ENCODE data around the gene NHERF2.

NHERF2 gene

DNA sequence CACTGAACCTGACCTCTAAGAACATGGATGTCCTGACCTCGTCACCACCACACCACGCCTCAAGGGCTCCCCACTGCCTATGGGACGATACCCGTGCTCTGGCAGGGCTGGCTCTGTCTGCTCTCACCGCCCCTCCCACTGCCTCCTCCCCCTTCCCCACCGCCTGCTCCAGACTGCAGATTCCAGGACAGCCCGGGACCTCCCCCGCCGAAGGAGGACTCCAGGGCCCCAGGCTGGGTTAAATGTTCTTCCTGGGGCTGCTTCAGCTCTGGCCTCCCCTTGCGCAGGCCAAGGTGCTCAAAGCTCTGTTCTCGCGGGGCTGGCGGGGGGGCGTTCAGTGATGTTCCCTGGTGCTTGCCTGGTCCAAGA is 4.0 kb upstream of the NHERF2 start:
- H3K4me3 ChIP-seq (ENCODE audit: control insufficient read depth, low read depth, low read length): peak overlapping the region; percentile 35
- TF ChIP-seq, protein P1, sequence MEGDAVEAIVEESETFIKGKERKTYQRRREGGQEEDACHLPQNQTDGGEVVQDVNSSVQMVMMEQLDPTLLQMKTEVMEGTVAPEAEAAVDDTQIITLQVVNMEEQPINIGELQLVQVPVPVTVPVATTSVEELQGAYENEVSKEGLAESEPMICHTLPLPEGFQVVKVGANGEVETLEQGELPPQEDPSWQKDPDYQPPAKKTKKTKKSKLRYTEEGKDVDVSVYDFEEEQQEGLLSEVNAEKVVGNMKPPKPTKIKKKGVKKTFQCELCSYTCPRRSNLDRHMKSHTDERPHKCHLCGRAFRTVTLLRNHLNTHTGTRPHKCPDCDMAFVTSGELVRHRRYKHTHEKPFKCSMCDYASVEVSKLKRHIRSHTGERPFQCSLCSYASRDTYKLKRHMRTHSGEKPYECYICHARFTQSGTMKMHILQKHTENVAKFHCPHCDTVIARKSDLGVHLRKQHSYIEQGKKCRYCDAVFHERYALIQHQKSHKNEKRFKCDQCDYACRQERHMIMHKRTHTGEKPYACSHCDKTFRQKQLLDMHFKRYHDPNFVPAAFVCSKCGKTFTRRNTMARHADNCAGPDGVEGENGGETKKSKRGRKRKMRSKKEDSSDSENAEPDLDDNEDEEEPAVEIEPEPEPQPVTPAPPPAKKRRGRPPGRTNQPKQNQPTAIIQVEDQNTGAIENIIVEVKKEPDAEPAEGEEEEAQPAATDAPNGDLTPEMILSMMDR (conservative IDR thresholded peaks at IDR 0.05; ENCODE audit: control insufficient read depth, insufficient read depth, low read depth, low read length): no peak
- DNase-seq (ENCODE audit: low read depth): peak; percentile 41

DNA sequence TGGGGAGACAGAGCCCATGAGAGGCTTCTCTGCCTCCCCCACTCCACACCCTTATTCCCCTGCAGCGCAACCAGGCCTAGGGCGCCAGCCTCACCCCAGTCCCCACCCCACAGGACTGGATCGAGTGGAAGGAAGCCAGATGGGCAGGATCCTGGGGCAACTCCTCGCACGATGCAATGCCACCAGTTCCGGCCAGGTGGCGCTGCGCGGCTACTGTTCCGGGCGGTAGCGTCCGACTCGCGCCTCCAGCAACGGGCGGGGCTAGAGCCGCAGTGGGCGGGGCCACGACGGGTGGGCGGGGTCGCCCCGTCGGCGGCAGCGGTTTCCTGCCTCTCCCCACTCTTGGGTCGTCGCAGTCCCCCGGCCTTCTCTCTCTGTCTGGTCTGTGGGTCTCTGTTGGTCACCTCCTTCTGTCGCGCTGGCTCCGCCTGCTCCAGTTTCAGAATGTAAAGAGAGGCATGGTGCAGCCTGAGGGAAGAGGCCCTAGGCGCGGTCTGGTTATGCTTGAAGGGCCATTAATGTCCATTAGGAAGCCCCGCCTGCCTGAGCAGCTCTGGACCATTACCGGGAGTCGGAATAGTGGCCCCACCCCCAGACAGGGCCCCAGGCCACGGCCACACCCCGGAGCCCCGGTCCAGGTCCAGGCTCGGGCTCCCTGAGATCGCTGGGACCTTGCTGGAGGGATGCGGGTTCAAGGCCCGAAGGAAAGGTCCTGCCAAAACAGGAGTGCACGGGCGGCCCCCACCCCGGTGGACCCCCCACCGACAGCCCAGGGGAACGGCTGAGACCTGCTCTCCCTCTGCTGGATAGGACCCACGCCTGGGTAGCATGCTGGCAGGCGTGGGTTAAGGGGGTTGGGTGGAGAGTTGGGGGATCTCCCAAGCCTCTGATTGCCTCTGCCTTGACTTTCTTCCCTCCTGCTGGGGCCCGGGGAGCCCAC is 3.3 kb upstream of the NHERF2 start:
- H3K4me3 ChIP-seq (ENCODE audit: control insufficient read depth, low read depth, low read length): peak overlapping the region; percentile 35
- DNase-seq (ENCODE audit: low read depth): peak; percentile 80
- TF ChIP-seq, protein P1 (conservative IDR thresholded peaks at IDR 0.05; ENCODE audit: control insufficient read depth, insufficient read depth, low read depth, low read length): peak; percentile 74

DNA sequence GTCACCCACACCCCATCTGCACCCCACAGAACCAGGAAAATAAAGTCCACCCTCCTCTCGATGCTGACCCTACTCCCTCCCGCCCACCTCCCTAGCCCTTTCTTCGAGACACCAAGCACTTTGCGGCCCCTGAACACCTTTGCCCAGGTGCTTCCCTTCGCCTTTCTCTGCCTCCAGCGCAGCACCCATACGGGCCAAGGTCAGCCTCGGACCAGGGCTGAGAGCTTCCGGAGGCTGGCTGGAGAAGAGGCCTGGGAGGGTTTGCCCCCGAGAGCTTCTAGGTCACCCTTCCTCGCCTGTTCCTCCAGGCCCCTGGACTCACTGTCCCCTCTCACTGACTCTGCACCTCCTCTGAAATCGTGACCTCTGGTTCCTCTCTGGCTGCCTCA is 2.7 kb upstream of the NHERF2 start:
- H3K4me3 ChIP-seq (ENCODE audit: control insufficient read depth, low read depth, low read length): no peak overlapping the region
- DNase-seq (ENCODE audit: low read depth): no peak
- TF ChIP-seq, protein P1 (conservative IDR thresholded peaks at IDR 0.05; ENCODE audit: control insufficient read depth, insufficient read depth, low read depth, low read length): no peak

DNA sequence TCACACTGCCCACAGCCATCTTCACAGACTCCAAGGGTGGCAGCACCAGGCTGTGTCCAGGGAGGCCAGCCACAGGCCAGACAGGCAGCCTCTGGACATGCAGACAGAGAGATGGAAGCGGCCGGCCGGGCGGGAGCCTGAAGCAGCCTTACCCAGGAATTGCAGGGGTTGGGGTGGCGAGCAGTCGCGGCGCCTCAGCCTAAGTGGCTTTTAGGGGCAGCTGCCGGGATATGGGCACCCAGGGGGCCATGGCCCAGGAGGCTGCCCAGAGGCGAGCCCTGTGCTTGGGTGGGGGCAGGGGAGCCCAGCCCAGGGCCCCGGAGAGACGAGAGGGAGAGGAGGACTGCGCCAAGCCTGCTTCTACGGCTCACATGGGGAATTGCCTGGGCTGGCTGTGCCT is 1.5 kb upstream of the NHERF2 start:
- TF ChIP-seq, protein P1 (conservative IDR thresholded peaks at IDR 0.05; ENCODE audit: control insufficient read depth, insufficient read depth, low read depth, low read length): no peak
- no peak overlapping the region for H3K4me3 ChIP-seq (ENCODE audit: control insufficient read depth, low read depth, low read length)

DNA sequence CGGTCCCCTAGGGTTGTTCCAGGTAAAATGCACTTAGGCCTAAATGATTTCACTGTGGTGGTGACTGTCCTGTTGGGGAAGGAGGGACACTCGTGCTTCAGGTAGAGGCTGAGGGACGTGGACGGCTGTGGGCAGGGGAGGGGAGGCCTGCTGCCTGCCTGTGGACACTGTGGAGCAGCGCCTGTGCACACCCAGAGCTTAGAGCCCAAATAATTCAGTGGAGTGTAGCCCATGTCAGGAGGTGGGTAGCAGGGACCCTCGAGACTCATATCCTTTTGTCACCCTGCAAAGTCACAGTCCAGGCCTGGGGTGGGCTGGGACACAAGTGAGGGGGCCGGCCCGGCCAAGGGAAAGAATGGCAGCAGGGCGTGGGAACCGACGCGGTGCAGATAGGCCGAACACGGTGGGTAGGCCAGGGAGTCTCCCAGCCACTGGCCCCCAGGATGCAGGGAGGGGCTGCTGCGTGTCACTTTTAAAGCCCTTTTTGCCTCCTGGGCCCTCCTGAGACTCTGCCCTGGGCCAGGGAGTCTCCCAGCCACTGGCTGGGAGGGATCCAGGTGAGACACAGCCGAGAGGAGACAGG is 733 bp upstream of the NHERF2 start:
- TF ChIP-seq, protein P1 (conservative IDR thresholded peaks at IDR 0.05; ENCODE audit: control insufficient read depth, insufficient read depth, low read depth, low read length): no peak
- DNase-seq (ENCODE audit: low read depth): no peak
- H3K4me3 ChIP-seq (ENCODE audit: control insufficient read depth, low read depth, low read length): no peak overlapping the region

More for the DNA sequence above, 1.5 kb upstream of the NHERF2 start:
- no peak for DNase-seq (ENCODE audit: low read depth)

DNA sequence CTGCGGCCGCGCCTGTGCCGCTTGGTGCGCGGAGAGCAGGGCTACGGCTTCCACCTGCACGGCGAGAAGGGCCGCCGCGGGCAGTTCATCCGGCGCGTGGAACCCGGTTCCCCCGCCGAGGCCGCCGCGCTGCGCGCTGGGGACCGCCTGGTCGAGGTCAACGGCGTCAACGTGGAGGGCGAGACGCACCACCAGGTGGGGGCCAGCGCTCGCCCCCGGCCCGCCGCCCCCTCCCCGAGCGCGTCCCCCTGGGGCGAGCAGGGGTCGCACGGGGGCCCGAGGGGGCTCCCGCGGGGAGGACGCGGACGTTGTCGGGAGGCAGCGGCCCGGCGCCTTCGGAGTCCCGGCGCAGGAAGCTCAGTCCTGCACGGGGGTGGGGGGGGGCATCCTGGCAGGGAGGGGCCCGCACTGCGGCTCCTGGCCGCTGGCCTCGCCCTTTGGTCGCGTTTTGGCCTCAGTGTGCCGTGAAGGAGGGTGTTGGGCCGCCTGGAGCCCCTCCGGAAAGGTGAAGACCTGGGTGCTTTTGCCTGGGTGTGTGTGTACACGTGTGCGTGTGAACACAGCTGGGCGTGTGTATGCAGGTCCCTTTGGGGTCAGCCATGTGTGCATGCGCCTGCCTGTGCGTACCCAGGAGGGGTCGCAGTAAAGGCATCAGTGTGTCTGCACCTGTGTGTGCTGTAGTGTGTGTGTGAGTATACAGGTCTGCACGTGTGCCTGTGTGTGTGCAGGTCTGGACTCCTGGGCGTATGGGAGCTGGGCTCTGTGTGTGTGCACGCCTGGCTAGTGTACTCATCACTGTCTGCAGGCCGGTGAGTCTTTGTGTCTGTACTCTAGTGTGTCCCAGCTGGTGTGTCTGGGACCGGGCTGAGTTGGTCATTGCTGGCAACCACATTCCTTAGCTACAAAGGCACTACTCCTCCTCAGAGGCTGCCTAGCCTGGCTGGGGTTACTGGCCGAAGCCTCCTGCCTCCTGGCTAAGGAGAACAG is 615 bp downstream of the NHERF2 start:
- TF ChIP-seq, protein P1 (conservative IDR thresholded peaks at IDR 0.05; ENCODE audit: control insufficient read depth, insufficient read depth, low read depth, low read length): no peak
- no peak for DNase-seq (ENCODE audit: low read depth)
- peak overlapping the region; percentile 36 for H3K4me3 ChIP-seq (ENCODE audit: control insufficient read depth, low read depth, low read length)
